C4-2B (cell line): Measurements from ENCODE around the gene KLK2.
A peak's percentile ranks its signal among the peaks of the same experiment; 100 is the strongest.

ENCODE experiments used
- H3K27ac ChIP-seq: fragments of 450-650 bp; 2 replicates; pipeline ENCODE4 v1.5.1; 2017
- ZFX ChIP-seq: fragments of 450-650 bp; IDR thresholded peaks from 2 replicates; pipeline ENCODE4 v1.6.1; 2017
- TF ChIP-seq, protein P1 (sequence below): fragments of 450-650 bp; conservative IDR thresholded peaks from 2 replicates; pipeline ENCODE4 v1.5.1; 2017; ENCODE audit warnings: mild to moderate bottlenecking

Gene KLK2

DNA sequence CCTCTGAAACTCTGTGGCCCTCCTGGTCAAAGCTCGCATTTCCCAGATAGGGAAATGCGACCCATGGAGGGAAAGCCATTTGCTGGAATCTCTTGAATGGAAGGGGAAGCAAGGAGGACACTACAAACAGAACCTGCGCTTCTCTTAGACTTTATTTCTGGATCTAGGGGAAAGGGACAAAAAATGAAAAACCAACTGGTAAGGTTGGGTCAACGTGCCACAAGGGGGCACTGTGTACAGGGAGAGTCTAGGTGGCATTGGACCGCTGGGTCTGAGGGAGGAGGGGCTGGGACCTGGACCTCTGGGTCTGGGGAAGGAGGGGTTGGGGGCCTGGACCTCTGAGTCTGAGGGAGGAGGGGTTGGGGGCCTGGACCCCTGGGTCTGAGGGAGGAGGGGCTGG, 33.0 kb downstream of the KLK2 start:
- TF ChIP-seq, protein P1, sequence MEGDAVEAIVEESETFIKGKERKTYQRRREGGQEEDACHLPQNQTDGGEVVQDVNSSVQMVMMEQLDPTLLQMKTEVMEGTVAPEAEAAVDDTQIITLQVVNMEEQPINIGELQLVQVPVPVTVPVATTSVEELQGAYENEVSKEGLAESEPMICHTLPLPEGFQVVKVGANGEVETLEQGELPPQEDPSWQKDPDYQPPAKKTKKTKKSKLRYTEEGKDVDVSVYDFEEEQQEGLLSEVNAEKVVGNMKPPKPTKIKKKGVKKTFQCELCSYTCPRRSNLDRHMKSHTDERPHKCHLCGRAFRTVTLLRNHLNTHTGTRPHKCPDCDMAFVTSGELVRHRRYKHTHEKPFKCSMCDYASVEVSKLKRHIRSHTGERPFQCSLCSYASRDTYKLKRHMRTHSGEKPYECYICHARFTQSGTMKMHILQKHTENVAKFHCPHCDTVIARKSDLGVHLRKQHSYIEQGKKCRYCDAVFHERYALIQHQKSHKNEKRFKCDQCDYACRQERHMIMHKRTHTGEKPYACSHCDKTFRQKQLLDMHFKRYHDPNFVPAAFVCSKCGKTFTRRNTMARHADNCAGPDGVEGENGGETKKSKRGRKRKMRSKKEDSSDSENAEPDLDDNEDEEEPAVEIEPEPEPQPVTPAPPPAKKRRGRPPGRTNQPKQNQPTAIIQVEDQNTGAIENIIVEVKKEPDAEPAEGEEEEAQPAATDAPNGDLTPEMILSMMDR = peak; percentile 63; the same call in 1 of the 2 replicates
- no peak for TF ChIP-seq ZFX
- peak overlapping the region; percentile 7; the same call in 1 of the 2 replicates for H3K27ac ChIP-seq

DNA sequence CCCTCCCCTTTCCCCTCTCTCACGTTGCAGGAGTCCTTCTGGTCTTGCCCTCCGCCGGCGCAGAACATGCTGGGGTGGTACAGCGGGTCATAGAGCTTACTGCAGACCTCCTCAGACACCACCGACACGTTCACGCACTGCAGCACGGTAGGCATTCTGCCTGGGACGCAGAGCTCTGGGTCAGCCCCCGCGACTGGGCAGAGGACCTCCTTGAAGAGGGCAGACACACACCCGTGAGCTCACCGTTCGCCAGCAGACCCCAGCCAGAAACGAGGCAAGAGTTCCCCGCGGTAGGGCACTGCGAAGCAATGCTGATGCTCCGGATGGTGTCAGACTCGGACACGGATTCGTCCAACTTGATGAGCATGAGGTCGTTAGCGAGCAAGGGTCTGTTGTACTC, 35.1 kb downstream of the KLK2 start:
- peak overlapping the region; percentile 90 for H3K27ac ChIP-seq
- peak; percentile 50; the same call in 1 of the 2 replicates for TF ChIP-seq ZFX
- TF ChIP-seq, protein P1 = no peak

DNA sequence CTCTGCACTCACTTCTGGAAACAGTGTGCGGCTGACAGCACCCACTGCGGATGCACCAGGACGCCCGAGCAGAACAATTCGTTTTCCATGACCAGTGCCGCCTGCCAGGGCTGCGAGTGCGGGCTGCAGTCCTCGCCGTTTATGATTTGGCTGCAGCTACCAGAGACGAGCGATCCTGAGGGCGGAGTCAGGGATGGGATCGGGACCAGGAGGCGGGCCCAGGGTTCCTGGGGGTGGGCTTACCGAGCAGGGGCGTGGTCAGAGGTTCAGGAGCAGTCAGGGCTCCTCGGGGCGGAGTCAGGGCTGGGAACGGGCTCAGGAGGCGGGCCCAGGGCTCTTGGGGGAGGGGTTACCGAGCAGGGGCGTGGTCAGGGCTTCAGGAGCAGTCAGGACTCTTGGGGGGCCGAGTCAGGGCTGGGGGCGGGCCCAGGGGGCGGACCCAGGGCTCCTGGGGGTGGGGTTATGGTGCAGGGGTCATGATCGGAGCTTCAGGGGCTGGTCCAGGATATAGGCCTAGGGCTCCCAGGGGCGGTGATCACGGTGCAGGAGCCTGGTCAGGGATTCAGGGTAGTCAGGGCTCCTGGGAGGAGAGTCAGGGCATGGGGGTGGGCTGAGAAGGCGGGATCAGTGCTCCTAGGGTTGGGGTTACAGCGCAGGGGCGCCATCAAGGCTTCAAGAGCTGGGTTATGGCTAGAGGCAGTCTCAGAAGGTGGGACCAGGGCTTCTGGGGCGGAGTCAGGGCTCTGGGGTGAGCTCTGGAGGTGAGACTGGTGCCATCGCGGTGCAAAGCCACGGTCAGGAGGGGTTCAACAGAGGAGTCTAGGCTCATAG, 36.2 kb downstream of the KLK2 start:
- TF ChIP-seq ZFX = no peak
- TF ChIP-seq, protein P1 = no peak
- peak overlapping the region; percentile 90 for H3K27ac ChIP-seq

DNA sequence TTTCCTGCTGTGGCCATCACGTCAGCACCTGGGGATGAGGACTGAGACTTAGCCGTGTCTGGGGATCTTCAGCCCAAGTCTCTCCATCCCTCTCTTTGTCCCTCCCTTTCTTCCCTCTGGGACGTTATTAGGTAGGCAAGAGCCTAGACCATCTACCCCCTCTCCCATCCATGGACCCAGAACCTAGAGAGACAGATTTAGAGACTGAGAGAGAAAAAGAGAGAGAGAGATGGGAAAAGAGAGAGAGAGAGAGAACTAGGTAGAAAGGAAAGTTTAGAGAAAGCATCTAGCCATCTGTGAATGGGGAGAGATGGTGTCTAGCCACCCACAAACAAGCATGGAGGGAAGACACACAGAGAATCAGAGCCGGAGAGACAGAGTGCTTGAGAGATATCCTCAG, 37.5 kb downstream of the KLK2 start:
- TF ChIP-seq, protein P1 = no peak
- TF ChIP-seq ZFX = no peak
- no peak overlapping the region for H3K27ac ChIP-seq

DNA sequence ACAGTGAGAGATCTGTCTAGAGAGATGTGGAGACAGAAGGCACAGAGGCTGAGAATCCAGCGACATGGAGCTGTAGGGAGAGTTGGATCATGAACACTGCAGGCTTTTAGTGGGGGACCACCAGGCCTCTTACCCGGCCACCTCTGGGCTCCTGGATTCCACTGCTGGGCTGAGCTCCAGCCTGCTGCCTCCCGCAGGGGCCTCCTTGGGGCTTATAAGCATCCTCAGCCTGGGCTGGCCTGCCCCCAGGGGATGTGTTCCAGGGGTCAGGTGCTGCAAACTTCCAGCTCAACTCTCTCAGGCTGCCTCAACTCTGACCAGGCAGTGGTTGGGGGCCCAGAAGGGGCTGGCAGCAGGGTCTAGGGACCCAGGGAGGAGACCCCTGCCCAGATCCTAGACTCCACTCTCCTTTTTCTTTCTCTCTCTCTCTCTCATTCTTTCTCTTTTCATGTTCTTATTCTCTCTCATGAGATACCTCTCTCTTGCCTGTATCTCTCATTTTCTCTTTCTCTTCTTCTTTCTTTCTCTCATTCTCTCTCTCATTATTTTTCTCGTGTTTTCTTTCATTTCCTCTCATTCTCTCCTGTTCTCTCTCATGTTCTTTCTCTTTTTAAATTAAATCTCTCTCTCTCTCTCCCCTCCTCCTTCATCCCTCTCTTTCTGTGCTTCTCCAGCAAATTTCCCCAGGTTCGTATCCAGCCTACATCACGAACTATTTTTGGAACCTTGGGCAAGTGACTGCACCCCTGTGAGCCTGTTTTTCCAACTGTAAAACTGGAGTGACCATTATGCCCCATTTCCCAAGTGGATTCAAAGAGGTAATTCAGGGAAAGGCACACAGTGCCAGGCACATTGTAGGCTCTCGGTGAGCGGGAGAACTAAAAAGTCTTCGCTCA, 38.2 kb downstream of the KLK2 start, which contains the start of gene KLK4:
TSS of gene KLK4 (minus strand) at position 190 of the 896 bp plus-strand sequence. CDS start 657 bp downstream, outside the sequence.
- H3K27ac ChIP-seq = no peak within 1 kb of the TSS
- TF ChIP-seq, protein P1 = no peak
- TF ChIP-seq ZFX = no peak

DNA sequence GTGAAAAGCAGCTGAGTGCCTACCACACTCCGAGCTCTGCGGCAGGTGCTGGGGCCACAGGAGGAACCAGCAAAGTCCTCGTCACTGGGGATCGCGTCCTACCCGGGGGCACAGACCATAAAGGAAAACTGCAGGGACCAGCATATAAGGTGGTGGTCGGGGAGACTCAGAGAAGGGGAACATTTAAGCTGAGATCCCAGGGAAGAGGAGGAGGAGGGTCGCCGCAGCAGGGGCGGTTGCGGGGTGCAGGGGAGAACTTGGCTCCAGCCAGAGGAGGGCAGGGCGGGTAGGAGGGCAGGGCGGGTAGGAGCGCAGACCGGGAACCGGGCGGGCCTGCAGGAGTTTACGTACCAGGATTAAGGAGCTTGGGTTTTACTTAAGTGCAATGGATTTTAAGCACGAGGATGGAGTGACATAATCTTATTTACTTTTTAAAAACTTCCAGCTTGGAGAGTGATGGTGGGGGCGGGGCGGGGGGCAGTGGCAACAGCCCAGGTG, 38.9 kb downstream of the KLK2 start:
- no peak for TF ChIP-seq ZFX
- TF ChIP-seq, protein P1 = no peak
- H3K27ac ChIP-seq = no peak overlapping the region
